ENCODE results near the gene MEP1B. TPM values are rescaled to one million over a fixed set of nuclear protein-coding genes. Genes with fewer than 3 reads are reported as not detected.
"Not testable (repeated sequence)": the region's sequence is repeated elsewhere in the genome, so short reads cannot be mapped to it uniquely, and the experiment has no call there.

Gene MEP1B
- polyA plus RNA-seq, 1 experiment, result not detected

DNA sequence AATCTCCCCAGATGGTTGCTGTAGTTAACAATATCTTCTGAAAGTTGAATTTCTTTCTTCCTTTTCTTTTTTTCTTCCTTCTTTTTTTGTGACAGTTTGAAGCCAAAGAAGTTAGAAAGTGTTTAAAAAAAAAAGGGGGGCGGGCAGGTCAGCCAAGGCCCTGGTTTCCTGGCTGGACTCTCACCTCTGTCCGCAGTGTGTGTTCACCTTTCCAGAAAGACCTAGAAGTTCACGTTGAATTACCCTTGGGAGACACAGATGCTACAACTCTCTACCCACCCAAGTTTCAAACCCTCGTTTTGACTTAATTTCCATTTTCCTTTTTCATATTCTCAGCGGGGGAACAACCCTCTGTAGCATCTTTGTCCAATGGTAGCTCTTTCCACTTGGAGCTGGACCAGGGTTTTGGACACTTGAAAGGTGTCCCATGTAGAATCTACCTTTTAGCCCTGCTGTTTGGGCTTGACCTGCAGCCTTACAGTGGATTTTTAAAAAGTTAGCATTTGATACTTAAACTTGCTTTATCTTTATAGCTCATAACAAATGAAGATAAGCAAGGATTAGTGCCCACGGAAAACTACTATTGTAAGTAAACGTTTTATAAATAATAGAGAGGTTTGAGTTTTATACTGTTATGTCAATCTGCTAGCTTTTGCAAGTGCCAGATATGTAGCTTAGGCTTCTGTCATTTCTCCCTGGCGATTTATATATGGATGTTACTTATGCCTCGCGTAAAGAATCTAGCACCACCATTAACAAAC is 20.0 kb downstream of the MEP1B start:
- H3K36me3 ChIP-seq (ENCODE audit: control insufficient read depth, insufficient read depth, low read length), result no peaks in the 10 kb centered on the region
- DNase-seq (ENCODE audit: low read depth), result no peak
- H3K27me3 ChIP-seq (ENCODE audit: control insufficient read depth, insufficient read depth, low read length), result no peaks in the 10 kb centered on the region
- H3K4me3 ChIP-seq (ENCODE audit: low read depth, low read length), result no peak overlapping the region
- ChIA-PET CTCF (interaction anchor here (0.6 kb wide), 1 partner anchor 272 kb away, joined by 3 read pairs; no protein-coding TSS in a partner anchor), POLR2A (no interaction called here)
- TF ChIP-seq, protein P1, sequence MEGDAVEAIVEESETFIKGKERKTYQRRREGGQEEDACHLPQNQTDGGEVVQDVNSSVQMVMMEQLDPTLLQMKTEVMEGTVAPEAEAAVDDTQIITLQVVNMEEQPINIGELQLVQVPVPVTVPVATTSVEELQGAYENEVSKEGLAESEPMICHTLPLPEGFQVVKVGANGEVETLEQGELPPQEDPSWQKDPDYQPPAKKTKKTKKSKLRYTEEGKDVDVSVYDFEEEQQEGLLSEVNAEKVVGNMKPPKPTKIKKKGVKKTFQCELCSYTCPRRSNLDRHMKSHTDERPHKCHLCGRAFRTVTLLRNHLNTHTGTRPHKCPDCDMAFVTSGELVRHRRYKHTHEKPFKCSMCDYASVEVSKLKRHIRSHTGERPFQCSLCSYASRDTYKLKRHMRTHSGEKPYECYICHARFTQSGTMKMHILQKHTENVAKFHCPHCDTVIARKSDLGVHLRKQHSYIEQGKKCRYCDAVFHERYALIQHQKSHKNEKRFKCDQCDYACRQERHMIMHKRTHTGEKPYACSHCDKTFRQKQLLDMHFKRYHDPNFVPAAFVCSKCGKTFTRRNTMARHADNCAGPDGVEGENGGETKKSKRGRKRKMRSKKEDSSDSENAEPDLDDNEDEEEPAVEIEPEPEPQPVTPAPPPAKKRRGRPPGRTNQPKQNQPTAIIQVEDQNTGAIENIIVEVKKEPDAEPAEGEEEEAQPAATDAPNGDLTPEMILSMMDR (IDR thresholded peaks at IDR 0.05; ENCODE audit: insufficient read depth, low read depth, low read length), result no peak

DNA sequence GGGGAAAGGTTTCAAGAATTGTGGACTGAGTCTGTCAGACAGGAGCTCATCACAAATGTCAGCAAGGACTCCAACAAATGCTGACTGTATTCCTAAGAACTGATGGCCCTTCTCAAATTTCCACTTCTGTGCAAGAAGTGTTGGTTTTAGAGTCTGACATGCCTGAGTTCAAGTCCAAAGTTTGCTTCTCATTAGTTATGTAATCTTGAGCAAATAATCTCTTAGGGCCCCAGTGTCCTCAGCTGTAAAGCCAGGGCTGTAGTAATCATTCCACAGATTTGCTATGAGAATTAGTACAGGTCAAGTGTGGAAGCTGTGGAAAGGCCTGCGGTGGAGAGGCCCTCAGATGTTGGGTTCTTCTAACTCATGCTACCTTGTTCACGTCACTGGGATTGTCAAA is 23.9 kb downstream of the MEP1B start:
- no peaks in the 10 kb centered on the region for H3K36me3 ChIP-seq (ENCODE audit: control insufficient read depth, insufficient read depth, low read length)
- TF ChIP-seq, protein P1 (IDR thresholded peaks at IDR 0.05; ENCODE audit: insufficient read depth, low read depth, low read length), result no peak
- H3K27me3 ChIP-seq (ENCODE audit: control insufficient read depth, insufficient read depth, low read length), result no peaks in the 10 kb centered on the region
- POLR2A ChIA-PET, result no interaction called here
- no peak overlapping the region for H3K4me3 ChIP-seq (ENCODE audit: low read depth, low read length)
- CTCF ChIA-PET, result no interaction called here
- DNase-seq (ENCODE audit: low read depth), result no peak

DNA sequence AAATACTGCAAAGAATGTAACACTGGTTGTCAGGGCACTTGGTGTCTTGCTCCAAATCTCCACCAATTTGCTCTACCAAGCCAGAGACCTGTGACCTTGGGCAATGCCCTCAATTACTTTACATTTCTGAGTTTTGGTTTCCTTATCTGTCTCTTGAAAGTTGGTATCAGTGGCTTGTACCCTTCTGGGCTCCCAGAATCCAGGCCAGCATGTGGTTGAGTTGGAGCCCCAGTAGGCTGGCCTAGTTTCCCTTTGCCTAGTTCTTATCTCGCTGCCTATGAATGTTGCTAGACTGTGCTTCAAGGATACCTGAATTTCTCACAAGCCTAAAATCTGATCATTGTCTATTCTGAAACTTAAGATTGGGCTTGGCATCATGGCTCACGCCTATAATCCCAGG is 26.6 kb downstream of the MEP1B start:
- TF ChIP-seq, protein P1 (IDR thresholded peaks at IDR 0.05; ENCODE audit: insufficient read depth, low read depth, low read length), result no peak
- ChIA-PET POLR2A (no interaction called here), CTCF (no interaction called here)
- no peak for DNase-seq (ENCODE audit: low read depth)
- H3K27me3 ChIP-seq (ENCODE audit: control insufficient read depth, insufficient read depth, low read length), result no peaks in the 10 kb centered on the region
- H3K4me3 ChIP-seq (ENCODE audit: low read depth, low read length), result no peak overlapping the region
- H3K36me3 ChIP-seq (ENCODE audit: control insufficient read depth, insufficient read depth, low read length), result no peaks in the 10 kb centered on the region

DNA sequence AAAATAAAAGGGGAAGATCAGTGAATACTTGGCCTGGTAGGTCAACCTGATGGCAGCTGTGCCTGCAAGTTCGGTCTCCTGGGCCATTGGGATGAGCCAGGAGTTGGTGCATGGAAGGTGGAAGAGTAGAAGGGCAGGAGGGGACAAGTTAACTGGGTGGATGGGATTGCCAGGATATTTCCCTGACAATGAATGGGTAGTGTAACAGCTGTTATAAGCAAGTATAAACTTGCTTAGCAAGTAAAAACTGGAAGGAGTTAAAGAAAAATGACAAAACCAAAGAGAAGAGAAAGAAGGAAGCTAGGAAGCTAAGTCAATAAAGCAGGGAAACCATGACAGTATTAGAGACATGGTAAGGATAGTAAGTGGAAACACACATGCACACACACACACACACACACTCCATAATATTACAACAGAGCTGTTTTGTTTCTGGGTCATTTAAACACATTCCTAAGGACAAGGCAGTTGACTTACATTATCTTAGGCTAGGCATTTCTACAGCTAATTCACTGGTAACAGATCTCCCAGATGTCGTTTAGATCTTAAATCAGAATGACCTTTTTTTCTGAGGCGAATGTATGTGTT is 29.7 kb downstream of the MEP1B start:
- TF ChIP-seq, protein P1 (IDR thresholded peaks at IDR 0.05; ENCODE audit: insufficient read depth, low read depth, low read length), result no peak
- H3K36me3 ChIP-seq (ENCODE audit: control insufficient read depth, insufficient read depth, low read length), result no peaks in the 10 kb centered on the region
- DNase-seq (ENCODE audit: low read depth), result no peak
- POLR2A ChIA-PET, result no interaction called here
- H3K4me3 ChIP-seq (ENCODE audit: low read depth, low read length), result no peak overlapping the region
- H3K27me3 ChIP-seq (ENCODE audit: control insufficient read depth, insufficient read depth, low read length), result no peaks in the 10 kb centered on the region
- CTCF ChIA-PET, result interaction anchor here (1.4 kb wide), 1 partner anchor 53 kb away, joined by 3 read pairs; no protein-coding TSS in a partner anchor

DNA sequence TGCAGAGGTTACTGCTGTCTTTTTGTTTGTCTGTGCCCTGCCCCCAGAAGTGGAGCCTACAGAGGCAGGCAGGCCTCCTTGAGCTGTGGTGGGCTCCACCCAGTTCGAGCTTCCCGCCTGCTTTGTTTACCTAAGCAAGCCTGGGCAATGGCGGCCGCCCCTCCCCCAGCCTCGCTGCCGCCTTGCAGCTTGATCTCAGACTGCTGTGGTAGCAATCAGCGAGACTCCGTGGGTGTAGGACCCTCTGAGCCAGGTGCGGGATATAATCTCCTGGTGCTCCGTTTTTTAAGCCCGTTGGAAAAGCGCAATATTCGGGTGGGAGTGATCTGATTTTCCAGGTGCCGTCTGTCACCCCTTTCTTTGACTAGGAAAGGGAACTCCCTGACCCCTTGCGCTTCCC is 43.5 kb downstream of the MEP1B start:
- H3K4me3 ChIP-seq (ENCODE audit: low read depth, low read length); H3K27me3 ChIP-seq (ENCODE audit: control insufficient read depth, insufficient read depth, low read length); H3K36me3 ChIP-seq (ENCODE audit: control insufficient read depth, insufficient read depth, low read length); DNase-seq (ENCODE audit: low read depth); CTCF ChIA-PET; POLR2A ChIA-PET: not testable (repeated sequence)
